ENCODE results near the gene RALGPS2.

RALGPS2 gene

GRCh38 chr1:178919581-178919980 is 194.5 kb downstream of the RALGPS2 start:
- Histone ChIP-seq H4K12ac (ENCODE audit: low read depth, low read length) (no peak overlapping the region), H3K27ac (ENCODE audit: low read depth, low read length) (no peak overlapping the region)
- WGBS (ENCODE audit: extremely low coverage, insufficient coverage, insufficient read length), result no CpG with 5 or more reads among the region's 2 CpGs

DNA sequence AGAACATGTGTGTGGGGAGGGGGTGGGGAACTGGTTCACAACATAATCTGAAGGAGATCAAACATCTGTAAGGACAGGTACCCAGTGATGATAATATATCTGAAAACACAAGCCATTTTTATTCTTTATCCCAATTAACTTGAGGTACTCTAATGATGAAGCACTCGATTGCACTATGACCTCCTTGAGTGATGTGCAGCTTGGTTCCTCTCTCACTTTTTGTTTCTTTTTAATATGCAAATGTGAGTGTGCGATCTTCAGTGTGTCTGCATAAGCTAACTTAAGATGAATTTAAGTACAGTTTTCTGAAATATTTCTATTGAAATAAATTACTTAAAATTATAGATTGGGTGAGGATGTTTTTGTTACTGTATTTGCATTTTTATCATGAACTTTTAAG is 196.5 kb downstream of the RALGPS2 start:
- no peak overlapping the region for H2BK5ac ChIP-seq (ENCODE audit: low read depth, low read length, poor library complexity)
- no peaks in the 10 kb centered on the region for H3K4me1 ChIP-seq (ENCODE audit: control insufficient read depth in 1 of 2, insufficient read depth in 2 of 2, low read length in 2 of 2)
- H3K79me2 ChIP-seq (ENCODE audit: control insufficient read depth, insufficient read depth, low read length, poor library complexity), result no peaks in the 10 kb centered on the region
- H3K27ac ChIP-seq (ENCODE audit: low read depth, low read length), result no peak overlapping the region
- H2AFZ ChIP-seq (ENCODE audit: insufficient read depth, low read length, poor library complexity), result no peak overlapping the region
- H3K4me3 ChIP-seq (ENCODE audit: low read depth, low read length), result no peak overlapping the region
- H4K91ac ChIP-seq (ENCODE audit: low read depth, low read length), result no peak overlapping the region
- H3K27me3 ChIP-seq (ENCODE audit: insufficient read depth, low read length), result no peaks in the 10 kb centered on the region
- H2BK12ac ChIP-seq (ENCODE audit: low read length), result no peak overlapping the region
- no peak for DNase-seq
- no peak overlapping the region for H3K4ac ChIP-seq (ENCODE audit: low read depth, low read length)
- no peak overlapping the region for H2AK5ac ChIP-seq (ENCODE audit: low read length)
- H3K79me1 ChIP-seq (ENCODE audit: low read length), result no peaks in the 10 kb centered on the region
- H3K9me3 ChIP-seq (ENCODE audit: insufficient read depth, low read depth, low read length), result no peaks in the 10 kb centered on the region
- H3K9ac ChIP-seq (ENCODE audit: low read length), result no peak overlapping the region
- no peak overlapping the region for H3K4me2 ChIP-seq (ENCODE audit: low read length)
- WGBS (ENCODE audit: extremely low coverage, insufficient coverage, insufficient read length), result no CpG with 5 or more reads among the region's 2 CpGs
- H3K36me3 ChIP-seq (ENCODE audit: control insufficient read depth in 1 of 2, insufficient read depth in 2 of 2, low read length in 2 of 2), result no peaks in the 10 kb centered on the region
- no peak overlapping the region for H4K12ac ChIP-seq (ENCODE audit: low read depth, low read length)
- no peak overlapping the region for H3K14ac ChIP-seq (ENCODE audit: low read length)
- no peak overlapping the region for H3K18ac ChIP-seq (ENCODE audit: low read length)
- no peak overlapping the region for H4K8ac ChIP-seq (ENCODE audit: low read depth, low read length)
- H3K23ac ChIP-seq (ENCODE audit: low read length), result no peak overlapping the region
- H2BK120ac ChIP-seq (ENCODE audit: insufficient read depth, low read length, poor library complexity), result no peak overlapping the region

More at GRCh38 chr1:178919581-178919980, 194.5 kb downstream of the RALGPS2 start:
- Histone ChIP-seq H3K9ac (ENCODE audit: low read length) (no peak overlapping the region), H3K4ac (ENCODE audit: low read depth, low read length) (no peak overlapping the region), H3K79me1 (ENCODE audit: low read length) (no peaks in the 10 kb centered on the region), H3K4me3 (ENCODE audit: low read depth, low read length) (no peak overlapping the region), H3K36me3 (ENCODE audit: control insufficient read depth in 1 of 2, insufficient read depth in 2 of 2, low read length in 2 of 2) (peaks cover 0 to 3% of the 10 kb centered on the region in 2 experiments), H3K79me2 (ENCODE audit: control insufficient read depth, insufficient read depth, low read length, poor library complexity) (no peaks in the 10 kb centered on the region), H2BK120ac (ENCODE audit: insufficient read depth, low read length, poor library complexity) (no peak overlapping the region), H2AK5ac (ENCODE audit: low read length) (no peak overlapping the region), H3K4me2 (ENCODE audit: low read length) (no peak overlapping the region), H2BK5ac (ENCODE audit: low read depth, low read length, poor library complexity) (no peak overlapping the region), H3K14ac (ENCODE audit: low read length) (no peak overlapping the region), H4K91ac (ENCODE audit: low read depth, low read length) (no peak overlapping the region), H2AFZ (ENCODE audit: insufficient read depth, low read length, poor library complexity) (no peak overlapping the region), H3K9me3 (ENCODE audit: insufficient read depth, low read depth, low read length) (no peaks in the 10 kb centered on the region), H3K4me1 (ENCODE audit: control insufficient read depth in 1 of 2, insufficient read depth in 2 of 2, low read length in 2 of 2) (no peaks in the 10 kb centered on the region), H3K27me3 (ENCODE audit: insufficient read depth, low read length) (no peaks in the 10 kb centered on the region), H4K8ac (ENCODE audit: low read depth, low read length) (no peak overlapping the region), H3K23ac (ENCODE audit: low read length) (no peak overlapping the region), H3K18ac (ENCODE audit: low read length) (no peak overlapping the region), H2BK12ac (ENCODE audit: low read length) (no peak overlapping the region)
- no peak for DNase-seq

DNA sequence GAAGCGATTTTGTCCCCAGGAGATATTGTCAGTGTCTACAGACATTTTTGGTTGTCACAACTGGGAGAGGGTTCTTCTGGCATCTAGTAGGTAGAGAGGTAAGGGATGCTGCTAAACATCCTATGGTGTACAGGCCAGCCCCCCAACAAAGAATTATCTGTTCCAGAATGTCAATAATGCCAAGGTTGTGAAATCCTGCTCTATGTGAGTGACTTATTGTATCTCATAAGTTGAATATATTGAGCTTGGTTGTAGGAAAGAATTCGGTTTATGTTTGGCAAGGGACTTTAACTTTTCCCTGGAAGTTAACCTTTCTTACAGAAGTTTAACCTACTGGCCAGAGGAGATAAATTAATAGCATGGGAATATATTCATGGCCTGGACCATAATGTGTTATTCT is 198.5 kb downstream of the RALGPS2 start:
- Histone ChIP-seq H2AFZ (ENCODE audit: insufficient read depth, low read length, poor library complexity) (no peak overlapping the region), H3K14ac (ENCODE audit: low read length) (no peak overlapping the region), H3K4me1 (ENCODE audit: control insufficient read depth in 1 of 2, insufficient read depth in 2 of 2, low read length in 2 of 2) (no peaks in the 10 kb centered on the region), H2BK5ac (ENCODE audit: low read depth, low read length, poor library complexity) (no peak overlapping the region), H4K8ac (ENCODE audit: low read depth, low read length) (no peak overlapping the region), H2BK120ac (ENCODE audit: insufficient read depth, low read length, poor library complexity) (no peak overlapping the region), H3K4me3 (ENCODE audit: low read depth, low read length) (no peak overlapping the region), H3K36me3 (ENCODE audit: control insufficient read depth in 1 of 2, insufficient read depth in 2 of 2, low read length in 2 of 2) (no peaks in the 10 kb centered on the region), H3K23ac (ENCODE audit: low read length) (no peak overlapping the region), H3K9me3 (ENCODE audit: insufficient read depth, low read depth, low read length) (no peaks in the 10 kb centered on the region), H3K27ac (ENCODE audit: low read depth, low read length) (no peak overlapping the region), H3K9ac (ENCODE audit: low read length) (no peak overlapping the region), H3K4me2 (ENCODE audit: low read length) (no peak overlapping the region), H2BK12ac (ENCODE audit: low read length) (no peak overlapping the region), H3K27me3 (ENCODE audit: insufficient read depth, low read length) (no peaks in the 10 kb centered on the region), H3K18ac (ENCODE audit: low read length) (no peak overlapping the region), H3K79me2 (ENCODE audit: control insufficient read depth, insufficient read depth, low read length, poor library complexity) (no peaks in the 10 kb centered on the region), H3K79me1 (ENCODE audit: low read length) (no peaks in the 10 kb centered on the region), H4K12ac (ENCODE audit: low read depth, low read length) (no peak overlapping the region), H3K4ac (ENCODE audit: low read depth, low read length) (no peak overlapping the region), H4K91ac (ENCODE audit: low read depth, low read length) (no peak overlapping the region), H2AK5ac (ENCODE audit: low read length) (no peak overlapping the region)
- DNase-seq, result no peak
- no CpG with 5 or more reads among the region's 2 CpGs for WGBS (ENCODE audit: extremely low coverage, insufficient coverage, insufficient read length)

DNA sequence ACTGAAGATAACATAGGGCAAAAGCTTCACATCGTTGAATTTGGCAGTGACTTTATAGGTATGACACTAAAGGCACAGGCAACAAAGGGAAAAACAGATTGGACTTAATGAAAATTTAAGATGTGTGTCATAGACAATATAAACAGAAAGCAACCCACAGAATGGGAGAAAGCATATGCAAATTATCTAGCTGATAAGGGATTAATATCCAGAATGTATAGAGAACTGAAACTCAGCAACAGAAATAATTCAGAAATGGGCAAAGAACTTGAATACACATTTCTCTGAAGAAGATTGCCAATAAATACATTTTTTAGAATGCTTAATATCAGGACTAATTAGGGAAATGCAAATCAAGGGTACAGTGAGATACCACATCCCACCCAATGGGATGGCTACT is 201.0 kb downstream of the RALGPS2 start:
- Histone ChIP-seq H3K27ac (ENCODE audit: low read depth, low read length) (no peak overlapping the region), H4K12ac (ENCODE audit: low read depth, low read length) (no peak overlapping the region), H3K4me3 (ENCODE audit: low read depth, low read length) (no peak overlapping the region), H3K79me1 (ENCODE audit: low read length) (no peaks in the 10 kb centered on the region), H2BK120ac (ENCODE audit: insufficient read depth, low read length, poor library complexity) (no peak overlapping the region), H3K36me3 (ENCODE audit: control insufficient read depth in 1 of 2, insufficient read depth in 2 of 2, low read length in 2 of 2) (no peaks in the 10 kb centered on the region), H3K9ac (ENCODE audit: low read length) (no peak overlapping the region), H4K91ac (ENCODE audit: low read depth, low read length) (no peak overlapping the region), H2AK5ac (ENCODE audit: low read length) (no peak overlapping the region), H4K8ac (ENCODE audit: low read depth, low read length) (no peak overlapping the region), H3K18ac (ENCODE audit: low read length) (no peak overlapping the region), H3K23ac (ENCODE audit: low read length) (no peak overlapping the region), H3K27me3 (ENCODE audit: insufficient read depth, low read length) (no peaks in the 10 kb centered on the region), H2AFZ (ENCODE audit: insufficient read depth, low read length, poor library complexity) (no peak overlapping the region), H2BK12ac (ENCODE audit: low read length) (no peak overlapping the region), H3K4me1 (ENCODE audit: control insufficient read depth in 1 of 2, insufficient read depth in 2 of 2, low read length in 2 of 2) (no peaks in the 10 kb centered on the region), H3K9me3 (ENCODE audit: insufficient read depth, low read depth, low read length) (no peaks in the 10 kb centered on the region), H3K4me2 (ENCODE audit: low read length) (no peak overlapping the region), H3K4ac (ENCODE audit: low read depth, low read length) (no peak overlapping the region), H2BK5ac (ENCODE audit: low read depth, low read length, poor library complexity) (no peak overlapping the region), H3K14ac (ENCODE audit: low read length) (no peak overlapping the region), H3K79me2 (ENCODE audit: control insufficient read depth, insufficient read depth, low read length, poor library complexity) (no peaks in the 10 kb centered on the region)
- no CpG with 5 or more reads among the region's 1 CpG for WGBS (ENCODE audit: extremely low coverage, insufficient coverage, insufficient read length)
- DNase-seq, result no peak
